Right lobe of liver (tissue), 4 donors: ENCODE data around the gene RPUSD4.

Experiments used
- POLR2A ChIP-seq: fragments of 450-650 bp; IDR thresholded peaks from one replicate; pipeline ENCODE4 v1.6.1; 2017; ENCODE audit warnings: antibody characterized with exemption, mild to moderate bottlenecking
- TF ChIP-seq, protein P1 (sequence below), 4 donors: fragments of 200-600 bp in 3 of 4; fragments of 450-650 bp in 1 of 4; IDR thresholded peaks; one replicate each; pipeline versions ENCODE4 v1.5.1 to v1.8.0; 2016 to 2022; ENCODE audit warnings: antibody characterized with exemption in 4 of 4, mild to moderate bottlenecking in 2 of 4
- donor health status: DM: no; HTN: no; CAD: no.
- donor health status: DM: no; HTN: no; CAD: no.
- donor health status: DM: no; HTN: yes; CAD: no.

DNA sequence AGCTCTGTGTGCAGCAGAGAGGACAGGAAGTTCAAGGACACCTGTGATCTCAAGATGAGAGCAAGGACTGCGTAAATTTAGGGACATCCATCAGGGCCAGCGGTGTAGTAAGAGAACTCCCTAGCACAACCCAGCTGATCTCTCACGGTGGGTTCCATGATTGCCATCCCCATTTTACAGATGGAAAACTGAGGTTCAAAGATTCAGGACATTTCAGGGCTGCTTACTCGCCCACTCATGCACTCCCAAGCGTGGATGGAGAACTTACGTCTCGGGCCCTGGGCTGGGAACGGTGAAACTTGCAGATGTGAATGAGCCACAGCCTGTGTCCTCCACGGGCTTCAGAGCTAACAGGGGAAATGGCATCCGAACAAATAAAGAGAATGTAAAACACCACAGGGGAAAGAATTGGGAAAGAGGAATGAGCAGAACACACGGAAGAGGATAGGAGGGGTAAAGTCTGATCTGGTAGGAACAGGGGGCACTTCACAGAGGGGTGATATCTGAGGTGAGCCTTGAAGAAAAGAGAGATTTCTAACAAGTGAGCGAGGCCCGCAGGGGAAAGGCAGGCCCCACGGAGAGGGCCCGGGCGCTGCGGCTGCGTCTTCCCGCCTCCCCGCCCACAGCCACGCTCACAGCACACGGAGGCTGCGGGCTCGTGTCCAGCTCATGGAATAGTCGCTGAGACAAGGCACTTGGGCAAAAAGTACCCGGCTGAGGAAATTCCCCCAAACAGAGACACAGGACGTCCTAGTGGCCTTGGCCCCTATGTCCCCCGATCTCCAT, 55.9 kb downstream of the RPUSD4 start:
- TF ChIP-seq, protein P1, sequence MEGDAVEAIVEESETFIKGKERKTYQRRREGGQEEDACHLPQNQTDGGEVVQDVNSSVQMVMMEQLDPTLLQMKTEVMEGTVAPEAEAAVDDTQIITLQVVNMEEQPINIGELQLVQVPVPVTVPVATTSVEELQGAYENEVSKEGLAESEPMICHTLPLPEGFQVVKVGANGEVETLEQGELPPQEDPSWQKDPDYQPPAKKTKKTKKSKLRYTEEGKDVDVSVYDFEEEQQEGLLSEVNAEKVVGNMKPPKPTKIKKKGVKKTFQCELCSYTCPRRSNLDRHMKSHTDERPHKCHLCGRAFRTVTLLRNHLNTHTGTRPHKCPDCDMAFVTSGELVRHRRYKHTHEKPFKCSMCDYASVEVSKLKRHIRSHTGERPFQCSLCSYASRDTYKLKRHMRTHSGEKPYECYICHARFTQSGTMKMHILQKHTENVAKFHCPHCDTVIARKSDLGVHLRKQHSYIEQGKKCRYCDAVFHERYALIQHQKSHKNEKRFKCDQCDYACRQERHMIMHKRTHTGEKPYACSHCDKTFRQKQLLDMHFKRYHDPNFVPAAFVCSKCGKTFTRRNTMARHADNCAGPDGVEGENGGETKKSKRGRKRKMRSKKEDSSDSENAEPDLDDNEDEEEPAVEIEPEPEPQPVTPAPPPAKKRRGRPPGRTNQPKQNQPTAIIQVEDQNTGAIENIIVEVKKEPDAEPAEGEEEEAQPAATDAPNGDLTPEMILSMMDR (IDR thresholded peaks at IDR 0.05) = no peak
- no peak for TF ChIP-seq POLR2A
